ENCODE data around the gene POMP. TPM values are rescaled to one million over a fixed set of nuclear protein-coding genes. Genes with fewer than 3 reads are reported as not detected.
"Not testable (repeated sequence)": the region's sequence is repeated elsewhere in the genome, so short reads cannot be mapped to it uniquely, and the experiment has no call there.

POMP gene
- total RNA-seq, 1 donor = 147 TPM

DNA sequence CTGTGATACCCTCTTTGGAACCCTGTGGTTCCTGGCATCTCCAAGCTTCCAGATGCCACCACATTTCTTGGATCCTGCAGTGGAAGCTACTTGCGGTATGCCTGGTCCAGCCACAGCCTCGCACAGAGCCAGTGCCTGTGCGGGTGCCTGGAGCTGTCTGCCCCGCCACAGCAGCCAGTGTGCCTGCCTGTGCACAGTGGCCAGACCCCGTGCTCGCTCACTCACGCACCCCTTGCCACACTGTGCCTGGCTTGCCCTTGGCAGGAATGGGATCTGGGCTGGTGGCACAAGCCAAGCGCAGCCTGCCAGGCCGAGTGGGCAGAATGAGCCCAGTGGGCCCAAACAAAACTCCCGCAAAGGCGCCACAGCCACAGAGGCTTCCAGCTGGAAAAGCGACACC, 26.2 kb downstream of the POMP start:
- no peak overlapping the region for H3K4me3 ChIP-seq (ENCODE audit: low read depth, low read length)
- DNase-seq (ENCODE audit: low read depth) = no peak
- TF ChIP-seq, protein P1, sequence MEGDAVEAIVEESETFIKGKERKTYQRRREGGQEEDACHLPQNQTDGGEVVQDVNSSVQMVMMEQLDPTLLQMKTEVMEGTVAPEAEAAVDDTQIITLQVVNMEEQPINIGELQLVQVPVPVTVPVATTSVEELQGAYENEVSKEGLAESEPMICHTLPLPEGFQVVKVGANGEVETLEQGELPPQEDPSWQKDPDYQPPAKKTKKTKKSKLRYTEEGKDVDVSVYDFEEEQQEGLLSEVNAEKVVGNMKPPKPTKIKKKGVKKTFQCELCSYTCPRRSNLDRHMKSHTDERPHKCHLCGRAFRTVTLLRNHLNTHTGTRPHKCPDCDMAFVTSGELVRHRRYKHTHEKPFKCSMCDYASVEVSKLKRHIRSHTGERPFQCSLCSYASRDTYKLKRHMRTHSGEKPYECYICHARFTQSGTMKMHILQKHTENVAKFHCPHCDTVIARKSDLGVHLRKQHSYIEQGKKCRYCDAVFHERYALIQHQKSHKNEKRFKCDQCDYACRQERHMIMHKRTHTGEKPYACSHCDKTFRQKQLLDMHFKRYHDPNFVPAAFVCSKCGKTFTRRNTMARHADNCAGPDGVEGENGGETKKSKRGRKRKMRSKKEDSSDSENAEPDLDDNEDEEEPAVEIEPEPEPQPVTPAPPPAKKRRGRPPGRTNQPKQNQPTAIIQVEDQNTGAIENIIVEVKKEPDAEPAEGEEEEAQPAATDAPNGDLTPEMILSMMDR (IDR thresholded peaks at IDR 0.05; ENCODE audit: insufficient read depth, low read length) = no peak

DNA sequence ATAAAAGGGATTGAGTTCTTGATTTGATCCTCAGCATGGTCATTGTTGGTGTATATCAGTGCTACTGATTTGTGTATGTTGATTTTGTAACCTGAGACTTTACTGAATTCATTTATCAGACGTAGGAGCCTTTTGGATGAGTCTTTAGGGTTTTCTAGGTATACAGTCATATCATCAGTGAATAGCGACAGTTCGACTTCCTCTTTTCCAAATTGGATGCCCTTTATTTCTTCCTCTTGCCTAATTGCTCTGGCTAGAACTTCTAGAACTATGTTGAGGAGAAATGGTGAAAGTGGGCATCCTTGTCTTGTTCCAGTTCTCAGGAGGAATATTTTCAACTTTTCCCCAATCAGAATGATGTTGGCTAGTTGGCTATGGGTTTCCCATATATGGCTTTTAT, 27.0 kb downstream of the POMP start:
- no peak for DNase-seq (ENCODE audit: low read depth)
- no peak overlapping the region for H3K4me3 ChIP-seq (ENCODE audit: low read depth, low read length)
- TF ChIP-seq, protein P1 (IDR thresholded peaks at IDR 0.05; ENCODE audit: insufficient read depth, low read length) = no peak

DNA sequence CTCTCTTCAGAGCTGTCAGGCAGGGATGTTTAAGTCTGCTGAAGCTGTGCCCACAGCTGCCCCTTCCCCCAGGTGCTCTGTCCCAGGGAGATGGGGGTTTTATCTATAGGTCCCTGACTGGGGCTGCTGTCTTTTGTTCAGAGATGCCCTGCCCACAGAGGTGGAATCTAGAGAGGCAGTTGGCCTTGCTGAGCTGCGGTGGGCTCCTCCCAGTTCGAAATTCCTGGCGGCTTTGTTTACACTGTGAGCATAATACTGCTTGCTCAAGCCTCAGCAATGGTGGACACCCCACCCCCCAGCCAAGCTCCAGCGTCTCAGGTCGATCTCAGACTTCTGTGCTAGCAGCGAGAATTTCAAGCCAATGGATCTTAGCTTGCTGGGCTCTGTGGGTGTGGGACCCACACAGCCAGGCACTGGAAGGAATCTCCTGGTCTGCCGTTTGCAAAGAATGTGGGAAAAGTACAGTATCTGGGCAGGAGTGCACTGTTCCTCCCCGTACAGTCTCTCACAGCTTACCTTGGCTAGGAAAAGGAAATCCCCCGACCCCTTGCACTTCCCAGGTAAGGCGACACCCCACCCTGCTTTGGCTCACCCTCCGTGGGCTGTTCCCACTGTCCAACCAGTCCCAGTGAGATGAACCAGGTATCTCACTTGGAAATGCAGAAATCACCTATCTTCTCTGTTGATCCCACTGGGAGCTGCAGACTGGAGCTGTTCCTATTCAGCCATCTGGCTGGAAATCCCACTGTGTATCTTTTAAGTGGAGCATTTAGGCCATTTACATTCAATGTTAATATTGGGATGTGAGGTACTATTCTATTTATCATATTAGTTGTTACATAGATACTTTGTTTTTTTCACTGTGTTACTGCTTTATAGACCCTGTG, 34.9 kb downstream of the POMP start:
- not testable (repeated sequence) for H3K4me3 ChIP-seq (ENCODE audit: low read depth, low read length)
- peak; percentile 40 for DNase-seq (ENCODE audit: low read depth)

DNA sequence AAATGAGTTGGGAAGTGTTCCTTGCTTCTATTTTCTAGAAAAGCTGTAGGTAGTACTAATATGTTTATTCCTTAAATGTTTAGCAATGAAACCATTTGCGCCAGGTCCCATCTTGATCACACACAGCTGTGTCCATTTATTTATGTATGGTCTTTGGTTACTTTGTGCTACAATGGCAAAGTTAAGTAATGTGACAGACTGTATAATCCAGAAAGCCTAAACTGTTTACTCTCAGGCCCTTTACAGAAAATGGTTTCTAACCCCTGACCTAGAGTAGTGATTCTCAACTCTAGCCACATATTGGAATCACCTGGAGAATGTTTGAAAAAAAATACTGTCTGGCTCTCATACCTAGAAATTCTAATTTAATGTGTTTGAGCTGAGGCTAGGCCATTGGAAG, 38.5 kb downstream of the POMP start:
- no peak overlapping the region for H3K4me3 ChIP-seq (ENCODE audit: low read depth, low read length)
- TF ChIP-seq, protein P1 (IDR thresholded peaks at IDR 0.05; ENCODE audit: insufficient read depth, low read length) = no peak
- DNase-seq (ENCODE audit: low read depth) = no peak

DNA sequence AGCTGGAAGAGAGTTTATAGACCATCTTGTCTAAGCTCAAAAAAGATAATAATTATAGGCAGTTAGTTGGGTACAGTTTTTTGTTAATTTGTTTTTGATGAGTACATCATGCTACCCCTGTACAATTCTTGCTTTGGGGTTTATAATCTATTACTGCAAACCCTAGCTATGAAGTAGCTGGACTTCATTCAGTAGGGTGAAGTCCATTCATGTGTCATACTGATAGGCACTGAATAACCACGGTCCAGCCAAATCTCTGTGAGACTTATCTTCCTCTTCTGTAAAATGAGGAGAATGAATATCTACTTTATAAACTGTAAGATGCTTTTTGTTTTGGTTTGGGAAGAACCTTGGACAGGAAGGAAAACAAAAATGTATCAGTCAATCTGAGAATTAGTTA, 40.3 kb downstream of the POMP start:
- DNase-seq (ENCODE audit: low read depth) = no peak
- H3K4me3 ChIP-seq (ENCODE audit: low read depth, low read length) = no peak overlapping the region
- TF ChIP-seq, protein P1 (IDR thresholded peaks at IDR 0.05; ENCODE audit: insufficient read depth, low read length) = no peak

DNA sequence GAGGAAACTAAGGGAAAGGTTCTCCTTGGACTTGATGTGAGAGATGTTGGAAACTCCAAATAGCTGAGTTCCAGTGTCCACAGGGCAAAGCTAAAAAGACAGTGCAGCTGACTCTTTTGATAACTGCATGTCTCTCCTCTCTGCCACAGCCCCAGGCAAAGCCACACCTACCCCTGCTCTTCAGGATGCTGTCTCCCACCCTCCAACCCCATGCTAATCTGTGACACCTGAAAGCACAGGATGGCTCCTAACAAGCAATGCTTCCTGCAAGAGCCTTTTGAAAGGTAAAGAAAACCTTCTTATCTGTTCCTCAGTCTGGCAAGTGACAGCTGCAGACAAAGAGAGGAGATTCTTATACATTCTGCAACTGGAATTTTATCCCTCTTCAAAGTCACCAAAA, 45.4 kb downstream of the POMP start:
- DNase-seq (ENCODE audit: low read depth) = no peak
- TF ChIP-seq, protein P1 (IDR thresholded peaks at IDR 0.05; ENCODE audit: insufficient read depth, low read length) = no peak
- H3K4me3 ChIP-seq (ENCODE audit: low read depth, low read length) = no peak overlapping the region

DNA sequence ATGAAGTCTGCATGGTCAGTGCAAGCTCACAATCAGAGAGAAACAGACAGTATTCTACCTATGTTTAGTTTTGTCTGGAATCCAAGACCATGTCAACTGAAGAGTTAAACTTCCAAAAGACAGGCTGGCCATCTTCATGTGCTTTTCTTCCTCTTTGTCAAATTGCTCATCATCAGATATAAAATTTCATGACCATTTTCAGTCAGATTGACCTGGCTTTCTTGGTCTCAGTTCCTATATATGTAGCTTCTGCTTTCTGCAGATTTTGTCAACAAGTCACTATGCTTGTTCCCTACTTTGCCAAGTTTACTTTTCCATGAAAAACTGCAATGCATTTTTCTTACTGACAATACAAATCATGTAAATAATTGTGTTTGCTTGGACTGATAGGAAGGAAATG, 46.0 kb downstream of the POMP start:
- TF ChIP-seq, protein P1 (IDR thresholded peaks at IDR 0.05; ENCODE audit: insufficient read depth, low read length) = no peak

More for the DNA sequence above, 46.0 kb downstream of the POMP start:
- no peak for DNase-seq (ENCODE audit: low read depth)
- H3K4me3 ChIP-seq (ENCODE audit: low read depth, low read length) = no peak overlapping the region

Data from fibroblast of the aortic adventitia (primary cell).